ENCODE results near the gene OSBPL10.
"Not testable (repeated sequence)": the region's sequence is repeated elsewhere in the genome, so short reads cannot be mapped to it uniquely, and the experiment has no call there.

Gene OSBPL10

DNA sequence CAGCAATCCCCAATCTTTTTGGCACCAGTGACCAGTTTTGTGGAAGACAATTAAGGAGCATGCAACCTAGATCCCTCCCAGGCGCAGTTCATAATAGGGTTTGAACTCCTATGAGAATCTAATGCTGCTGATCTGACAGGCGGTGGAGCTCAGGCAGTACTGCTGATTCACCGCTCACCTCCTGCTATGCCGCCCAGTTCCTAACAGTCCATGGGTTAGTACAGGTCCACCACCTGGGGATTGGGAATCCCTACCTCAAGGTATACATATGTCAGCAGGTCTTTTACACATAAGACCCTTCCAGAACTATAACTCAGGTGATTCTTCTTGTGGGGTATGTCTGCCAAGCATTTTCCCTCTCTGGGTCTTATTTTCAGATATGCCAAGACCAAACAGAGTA, 182.2 kb downstream of the OSBPL10 start:
- no peak overlapping the region for H3K4me3 ChIP-seq (ENCODE audit: low read depth, low read length)
- TF ChIP-seq CTCF (IDR thresholded peaks at IDR 0.05; ENCODE audit: low read depth, low read length) = no peak

DNA sequence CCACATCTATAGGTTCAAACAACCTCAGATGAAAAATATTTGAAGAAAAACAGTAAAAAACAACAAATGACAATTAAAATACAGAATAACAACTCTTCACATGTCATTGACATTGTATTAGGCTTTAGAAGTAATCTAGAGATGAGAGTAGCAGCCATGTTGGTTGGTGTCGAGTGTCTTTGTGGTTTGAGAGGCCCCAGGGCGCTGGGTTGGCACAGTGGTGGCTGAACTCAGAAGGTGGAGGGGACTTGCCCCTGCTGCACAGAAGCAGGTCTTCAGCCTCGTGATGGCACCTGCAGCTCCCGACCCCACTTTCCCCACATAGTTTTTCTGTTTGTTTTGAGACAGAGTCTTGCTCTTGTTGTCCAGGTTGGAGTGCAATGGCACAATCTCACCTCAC, 187.2 kb downstream of the OSBPL10 start:
- no peak for TF ChIP-seq CTCF (IDR thresholded peaks at IDR 0.05; ENCODE audit: low read depth, low read length)
- H3K4me3 ChIP-seq (ENCODE audit: low read depth, low read length) = no peak overlapping the region

GRCh38 chr3:31791090-31791430, 190.0 kb downstream of the OSBPL10 start:
- H3K4me3 ChIP-seq (ENCODE audit: low read depth, low read length) = no peak overlapping the region
- no peak for TF ChIP-seq CTCF (IDR thresholded peaks at IDR 0.05; ENCODE audit: low read depth, low read length)

- no peak overlapping the region for H3K4me3 ChIP-seq (ENCODE audit: low read depth, low read length)
- no peak for TF ChIP-seq CTCF (IDR thresholded peaks at IDR 0.05; ENCODE audit: low read depth, low read length)
Observed at GRCh38 chr3:31790193-31791089, 190.6 kb downstream of the OSBPL10 start.

DNA sequence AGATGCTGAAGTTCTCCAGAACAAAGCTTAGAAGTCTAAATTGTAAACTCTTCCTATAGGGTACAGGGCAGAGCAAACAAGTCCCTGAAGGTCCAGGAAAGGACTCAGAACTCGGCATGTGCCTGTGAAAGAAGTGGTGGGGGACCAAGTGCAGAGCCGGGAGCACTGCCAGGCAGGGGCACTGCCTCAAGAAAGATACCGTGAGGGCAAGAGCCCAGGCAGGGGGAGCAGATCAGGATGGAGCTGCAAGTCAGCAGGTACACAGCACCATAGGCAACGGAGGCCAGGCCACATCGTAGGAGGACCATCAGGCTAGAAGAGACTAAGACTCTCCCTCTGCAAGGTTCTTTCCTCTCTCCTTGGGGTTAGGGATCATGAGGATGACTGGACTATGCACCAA, 191.6 kb downstream of the OSBPL10 start:
- no peak overlapping the region for H3K4me3 ChIP-seq (ENCODE audit: low read depth, low read length)
- no peak for TF ChIP-seq CTCF (IDR thresholded peaks at IDR 0.05; ENCODE audit: low read depth, low read length)

DNA sequence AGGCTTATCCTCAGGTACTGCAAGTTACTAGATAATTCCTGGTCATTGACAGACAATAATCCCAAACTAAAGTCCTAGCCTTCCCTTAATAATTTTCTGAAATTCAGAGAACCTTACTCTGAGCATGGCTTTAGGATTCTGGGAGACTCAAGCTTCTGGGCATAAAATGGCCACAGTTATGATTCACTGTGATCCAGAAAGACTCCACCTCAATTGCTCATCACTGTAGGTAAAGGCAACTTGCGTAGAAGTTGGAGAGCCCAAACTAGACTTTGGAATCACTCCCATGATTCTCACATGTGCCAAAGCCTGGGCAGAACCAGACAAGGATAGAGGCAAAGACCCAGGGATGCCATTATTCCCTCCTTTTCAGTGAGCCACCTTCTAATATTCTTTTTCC, 195.3 kb downstream of the OSBPL10 start:
- H3K4me3 ChIP-seq (ENCODE audit: low read depth, low read length) = no peak overlapping the region
- TF ChIP-seq CTCF (IDR thresholded peaks at IDR 0.05; ENCODE audit: low read depth, low read length) = no peak

- H3K4me3 ChIP-seq (ENCODE audit: low read depth, low read length) = no peak overlapping the region
- no peak for TF ChIP-seq CTCF (IDR thresholded peaks at IDR 0.05; ENCODE audit: low read depth, low read length)
Observed at GRCh38 chr3:31785286-31785685, 195.8 kb downstream of the OSBPL10 start.

GRCh38 chr3:31783851-31784250, 197.2 kb downstream of the OSBPL10 start:
- H3K4me3 ChIP-seq (ENCODE audit: low read depth, low read length) = not testable (repeated sequence)

DNA sequence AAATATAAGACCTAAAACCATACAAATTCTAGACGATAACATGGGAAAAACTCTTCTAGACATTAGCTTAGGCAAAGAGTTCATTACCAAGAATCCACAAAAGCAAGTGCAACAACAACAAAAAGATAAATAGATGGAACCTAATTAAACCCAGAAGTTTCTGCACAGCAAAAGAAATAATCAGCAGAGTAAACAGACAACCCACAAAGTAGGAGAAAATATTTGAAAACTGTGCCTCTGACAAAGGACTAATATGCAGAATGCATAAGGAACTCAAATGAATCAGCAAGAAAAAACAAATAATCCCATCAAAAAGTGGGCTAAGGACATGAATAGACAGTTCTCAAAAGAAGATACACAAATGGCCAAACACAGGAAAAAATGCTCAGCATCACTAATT, 198.8 kb downstream of the OSBPL10 start:
- not testable (repeated sequence) for H3K4me3 ChIP-seq (ENCODE audit: low read depth, low read length)
